HS-27A (cell line): Measurements from ENCODE around the gene PTPRT.

Experiments used
- DNase-seq: peaks from one replicate; pipeline ENCODE4 v3.0.0-alpha.2; 2012; ENCODE audit warnings: low read depth, missing footprints

Gene PTPRT

GRCh38 chr20:42043921-42044320 is 1145.8 kb downstream of the PTPRT start:
- no peak for DNase-seq

- DNase-seq, result no peak
Observed at GRCh38 chr20:42041000-42041565, 1148.6 kb downstream of the PTPRT start.

DNA sequence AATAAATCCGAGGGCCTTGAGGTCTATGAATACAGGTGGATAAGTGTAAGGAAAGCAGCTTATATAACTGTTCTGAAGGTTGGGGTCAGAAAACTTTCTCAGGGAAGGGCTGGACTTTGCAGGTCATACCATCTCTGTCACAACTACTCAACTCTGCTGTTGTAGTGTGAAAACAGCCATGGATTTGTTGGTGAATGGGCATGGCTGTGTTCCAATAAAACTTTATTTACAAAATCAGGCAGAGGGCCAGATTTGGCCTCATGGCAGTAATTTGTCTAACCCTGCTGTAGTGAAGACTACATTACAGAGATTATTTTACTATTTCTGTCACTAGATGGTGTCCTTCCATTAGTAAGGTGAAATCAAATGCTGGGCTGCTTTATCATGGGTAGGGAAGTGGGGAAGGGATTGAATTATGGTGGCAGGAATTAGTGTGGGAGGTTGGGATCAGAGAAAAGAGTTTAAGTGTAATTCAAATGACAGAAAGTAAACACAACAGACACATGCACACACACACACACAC is 1161.9 kb downstream of the PTPRT start:
- no peak for DNase-seq

GRCh38 chr20:42026599-42026998 is 1163.1 kb downstream of the PTPRT start:
- no peak for DNase-seq

DNA sequence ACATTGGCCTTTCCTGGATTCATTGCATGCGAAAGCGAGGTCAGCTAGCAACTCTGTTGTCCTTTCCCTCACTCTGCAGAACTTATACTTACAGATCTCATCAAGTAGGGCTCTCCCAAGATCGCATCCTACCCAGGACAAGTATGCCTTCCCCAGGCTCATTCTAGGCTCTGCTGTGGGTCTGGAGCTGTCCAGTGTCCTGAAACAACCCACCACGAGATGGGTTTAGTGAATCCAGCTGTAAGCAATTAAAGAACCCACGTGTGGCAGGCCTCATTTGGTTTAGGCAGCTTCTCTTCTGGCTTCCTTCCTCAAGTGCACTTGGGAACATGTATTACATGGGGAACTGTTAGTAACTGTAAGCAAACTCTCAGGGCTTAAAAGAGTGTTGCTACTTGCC is 1165.1 kb downstream of the PTPRT start:
- no peak for DNase-seq
